HEK293T (cell line): ENCODE data around the gene ERBB4.

Experiments used
- ARNT ChIP-seq: fragments of 450-650 bp; IDR thresholded peaks from 2 replicates; pipeline ENCODE4 v1.6.1; 2017; ENCODE audit warnings: mild to moderate bottlenecking
- BHLHE40 ChIP-seq: fragments of 450-650 bp; IDR thresholded peaks from 2 replicates; pipeline ENCODE4 v1.6.1; 2016; ENCODE audit warnings: mild to moderate bottlenecking, moderate library complexity, borderline replicate concordance
- ELF4 ChIP-seq: fragments of 450-650 bp; IDR thresholded peaks from 2 replicates; pipeline ENCODE4 v1.6.1; 2017; ENCODE audit warnings: antibody characterized with exemption
- FOXA1 ChIP-seq: fragments of 450-650 bp; IDR thresholded peaks from 2 replicates; pipeline ENCODE4 v1.6.1; 2016; ENCODE audit warnings: mild to moderate bottlenecking
- FOXK2 ChIP-seq: fragments of 450-650 bp; IDR thresholded peaks from 2 replicates; pipeline ENCODE4 v1.6.1; 2016; ENCODE audit warnings: mild to moderate bottlenecking
- FOXM1 ChIP-seq: fragments of 450-650 bp; IDR thresholded peaks from 2 replicates; pipeline ENCODE4 v1.6.1; 2017; ENCODE audit warnings: mild to moderate bottlenecking, borderline replicate concordance
- HDGF ChIP-seq: fragments of 450-650 bp; IDR thresholded peaks from 2 replicates; pipeline ENCODE4 v1.6.1; 2017; ENCODE audit warnings: antibody characterized with exemption, borderline replicate concordance
- L3MBTL2 ChIP-seq: fragments of 450-650 bp; conservative IDR thresholded peaks from 2 replicates; pipeline ENCODE4 v1.6.1; 2016; ENCODE audit warnings: mild to moderate bottlenecking
- NFRKB ChIP-seq: fragments of 450-650 bp; IDR thresholded peaks from 2 replicates; pipeline ENCODE4 v1.6.1; 2016; ENCODE audit warnings: mild to moderate bottlenecking, moderate library complexity
- SP1 ChIP-seq: fragments of 450-650 bp; IDR thresholded peaks from 2 replicates; pipeline ENCODE4 v1.6.1; 2017
- SUZ12 ChIP-seq: fragments of 450-650 bp; IDR thresholded peaks from 2 replicates; pipeline ENCODE4 v1.6.1; 2016; ENCODE audit warnings: mild to moderate bottlenecking
- TARDBP ChIP-seq: fragments of 450-650 bp; IDR thresholded peaks from 2 replicates; pipeline ENCODE4 v1.6.1; 2016
- ZNF384 ChIP-seq: fragments of 450-650 bp; IDR thresholded peaks from 2 replicates; pipeline ENCODE4 v1.6.1; 2016
- TF ChIP-seq, protein P1 (sequence below): fragments of 450-650 bp; IDR thresholded peaks from 2 replicates; pipeline ENCODE4 v1.6.1; 2016

DNA sequence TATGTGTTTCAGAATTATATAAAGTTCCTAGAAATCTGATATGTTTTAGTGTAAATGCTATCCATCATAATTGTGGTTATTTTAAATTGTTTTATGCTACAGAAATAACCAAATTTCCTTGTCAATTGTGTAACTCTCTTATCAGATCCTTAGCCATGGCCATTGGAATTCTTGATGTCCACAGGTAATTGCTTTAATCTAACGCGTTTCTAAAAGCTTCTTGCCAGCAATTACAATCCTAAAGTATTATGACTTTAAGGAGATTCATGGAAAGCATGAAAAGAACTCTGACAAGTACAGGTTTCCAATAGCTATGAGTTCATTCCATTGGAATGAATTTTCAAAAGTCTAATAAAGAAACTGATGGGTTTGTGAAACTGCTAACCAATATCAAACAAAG lies 472.1 kb downstream of the ERBB4 start:
- no peak for TF ChIP-seq SUZ12
- no peak for TF ChIP-seq SP1
- TF ChIP-seq HDGF: no peak
- TF ChIP-seq FOXA1: no peak
- no peak for TF ChIP-seq FOXK2
- TF ChIP-seq, protein P1, sequence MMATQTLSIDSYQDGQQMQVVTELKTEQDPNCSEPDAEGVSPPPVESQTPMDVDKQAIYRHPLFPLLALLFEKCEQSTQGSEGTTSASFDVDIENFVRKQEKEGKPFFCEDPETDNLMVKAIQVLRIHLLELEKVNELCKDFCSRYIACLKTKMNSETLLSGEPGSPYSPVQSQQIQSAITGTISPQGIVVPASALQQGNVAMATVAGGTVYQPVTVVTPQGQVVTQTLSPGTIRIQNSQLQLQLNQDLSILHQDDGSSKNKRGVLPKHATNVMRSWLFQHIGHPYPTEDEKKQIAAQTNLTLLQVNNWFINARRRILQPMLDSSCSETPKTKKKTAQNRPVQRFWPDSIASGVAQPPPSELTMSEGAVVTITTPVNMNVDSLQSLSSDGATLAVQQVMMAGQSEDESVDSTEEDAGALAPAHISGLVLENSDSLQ: no peak
- TF ChIP-seq NFRKB: no peak
- TF ChIP-seq TARDBP: no peak
- no peak for TF ChIP-seq FOXM1
- no peak for TF ChIP-seq BHLHE40
- no peak for TF ChIP-seq L3MBTL2
- no peak for TF ChIP-seq ZNF384
- TF ChIP-seq ELF4: no peak
- TF ChIP-seq ARNT: no peak
